Nasal cavity respiratory epithelium epithelial cell of viscerocranial mucosa (primary cell): ENCODE data around the gene PIGA. TPM values are rescaled to one million over a fixed set of nuclear protein-coding genes. Genes with fewer than 3 reads are reported as not detected.

Experiments
- total RNA-seq: library from RNA; depleted of rRNA; stranded (reverse); fragments of >200 nt; gene quantifications from 2 replicates; pipeline ENCODE4 v1.2.3, GENCODE V29; 2014

The PIGA gene, protein sequence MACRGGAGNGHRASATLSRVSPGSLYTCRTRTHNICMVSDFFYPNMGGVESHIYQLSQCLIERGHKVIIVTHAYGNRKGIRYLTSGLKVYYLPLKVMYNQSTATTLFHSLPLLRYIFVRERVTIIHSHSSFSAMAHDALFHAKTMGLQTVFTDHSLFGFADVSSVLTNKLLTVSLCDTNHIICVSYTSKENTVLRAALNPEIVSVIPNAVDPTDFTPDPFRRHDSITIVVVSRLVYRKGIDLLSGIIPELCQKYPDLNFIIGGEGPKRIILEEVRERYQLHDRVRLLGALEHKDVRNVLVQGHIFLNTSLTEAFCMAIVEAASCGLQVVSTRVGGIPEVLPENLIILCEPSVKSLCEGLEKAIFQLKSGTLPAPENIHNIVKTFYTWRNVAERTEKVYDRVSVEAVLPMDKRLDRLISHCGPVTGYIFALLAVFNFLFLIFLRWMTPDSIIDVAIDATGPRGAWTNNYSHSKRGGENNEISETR
- 40.2 and 72.5 TPM in 2 replicates for total RNA-seq

DNA sequence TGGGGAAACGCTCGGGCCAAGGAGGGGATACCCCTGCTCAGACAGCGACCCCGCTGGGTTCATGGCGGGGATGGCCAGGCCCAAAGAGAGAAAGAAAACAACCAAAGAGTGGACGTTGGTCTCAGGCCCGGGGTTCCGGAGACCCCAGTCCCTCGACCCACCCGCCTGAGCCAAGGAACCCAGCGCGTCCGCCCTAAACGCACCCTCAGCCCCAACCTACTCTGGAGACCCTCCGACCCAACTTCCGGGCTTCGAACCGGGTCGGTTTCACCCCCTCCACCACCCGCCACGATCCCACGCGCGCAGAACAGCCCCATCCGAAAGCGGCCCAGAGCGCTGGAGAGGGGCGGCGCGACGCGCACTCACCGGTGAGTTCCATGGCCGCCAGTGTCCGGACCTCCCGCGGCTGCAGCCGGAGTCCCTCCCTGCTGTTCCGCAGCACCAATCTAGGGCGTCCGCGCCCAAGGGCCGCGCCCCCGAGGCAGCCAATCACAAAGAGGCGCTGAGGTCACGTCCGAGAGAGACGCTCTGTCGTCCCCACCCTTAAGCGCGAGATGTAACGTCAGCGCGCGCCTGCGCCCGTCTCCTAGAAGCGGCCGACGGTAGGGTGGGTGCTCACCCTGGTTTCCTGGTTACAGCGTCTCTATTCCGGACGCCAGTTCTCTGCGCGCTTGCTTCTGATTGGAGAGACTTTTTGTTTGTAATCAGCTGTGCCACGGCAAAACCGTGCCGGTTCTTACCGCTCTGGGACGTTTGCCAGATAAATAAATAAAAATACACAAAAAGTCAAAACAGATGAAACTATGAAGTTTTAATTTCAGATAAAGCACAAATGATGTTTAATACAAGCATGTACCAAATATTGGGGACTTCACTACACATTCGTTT lies at the start of gene PIGA:
PIGA (minus strand) TSS at position 389 of the 888 bp plus-strand sequence. CDS start 3,593 bp downstream, outside the sequence.

DNA sequence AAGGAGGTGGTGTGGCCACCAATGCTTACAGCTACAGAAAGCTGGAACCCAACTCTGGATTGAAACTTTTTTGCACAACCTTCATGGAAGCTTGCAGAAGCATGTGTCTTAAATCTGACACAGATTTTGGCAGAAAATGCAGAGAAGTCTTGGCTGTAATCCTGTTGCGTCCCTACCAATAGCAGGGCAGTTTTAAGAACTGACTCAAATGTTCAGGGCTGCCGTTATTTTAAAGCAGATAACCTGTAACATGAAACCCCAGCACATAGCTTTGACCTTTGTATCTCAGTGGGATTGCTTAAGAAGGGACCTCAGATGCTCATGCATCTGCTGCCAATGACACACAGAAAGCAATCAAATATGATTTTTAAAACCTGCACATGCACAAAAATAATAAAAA lies 49.0 kb upstream of the PIGA start, which contains the start of gene VEGFD:
VEGFD (minus strand) TSS at position 110 of the 400 bp plus-strand sequence. CDS start 467 bp downstream, outside the sequence.

DNA sequence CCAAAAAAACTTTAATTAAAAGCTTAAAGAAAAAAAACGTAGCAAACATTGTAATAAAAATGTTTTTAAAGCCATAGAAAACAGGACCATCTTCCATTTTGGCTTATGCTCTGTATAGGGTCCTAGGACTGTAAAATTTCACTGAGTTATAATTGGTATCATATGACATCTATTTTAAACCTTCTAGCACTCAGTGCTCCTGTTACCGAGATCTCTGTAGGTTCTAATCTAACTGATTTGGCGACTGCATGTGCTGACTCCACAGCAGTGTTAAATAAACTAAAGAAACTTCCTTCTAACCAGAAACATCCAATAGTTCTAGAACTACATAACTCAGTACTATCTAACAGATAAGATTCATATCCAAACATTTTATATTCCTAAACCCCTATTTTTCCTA lies 19.8 kb downstream of the PIGA start, which contains the start of gene ASB11:
ASB11 (minus strand) TSS at position 132 of the 400 bp plus-strand sequence; CDS start at position 97, 35 bp downstream.

DNA sequence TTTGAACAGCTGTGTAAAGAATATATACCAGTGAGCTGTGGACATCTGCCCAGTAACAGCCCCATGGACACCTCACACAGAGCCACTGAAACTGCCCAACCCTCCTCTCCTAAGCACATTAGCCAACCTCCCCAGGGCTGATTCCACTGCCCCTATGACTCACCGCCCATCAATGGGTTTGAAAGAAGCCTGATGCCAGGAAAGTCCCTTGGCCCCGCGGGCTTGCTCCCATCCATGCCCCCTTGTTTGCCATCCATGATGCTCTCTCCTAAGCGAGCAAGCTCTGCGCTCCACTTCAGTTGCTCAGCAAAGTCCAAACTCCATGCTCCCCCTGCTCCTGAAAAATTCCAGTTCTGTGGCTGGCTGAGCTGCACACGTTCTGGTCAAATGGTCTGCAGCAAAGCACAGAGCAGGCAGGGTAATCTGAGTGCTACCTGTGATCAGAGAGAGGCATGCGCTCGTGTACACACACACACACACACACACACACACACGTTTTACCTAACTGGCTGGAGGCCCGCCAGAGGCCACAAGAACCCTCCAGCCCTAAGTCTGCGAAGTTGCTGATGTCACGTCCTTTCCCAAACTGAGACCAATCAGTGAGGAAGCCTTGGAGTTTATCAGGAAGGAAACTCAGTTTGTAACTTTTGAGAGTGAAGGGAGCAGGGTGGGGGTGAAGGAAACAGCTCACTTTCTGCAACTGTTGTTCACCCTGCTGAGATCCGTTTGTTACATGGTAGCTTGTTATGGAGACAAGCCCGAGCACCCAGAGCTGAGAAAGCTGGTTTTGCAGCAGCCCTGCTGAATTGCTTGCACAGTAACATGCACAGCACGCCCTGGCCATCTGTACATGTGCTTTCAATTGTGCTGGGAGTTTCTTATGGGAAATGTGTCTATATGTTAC lies 65.5 kb downstream of the PIGA start, which contains the start of gene ASB9:
ASB9 (minus strand) TSS at position 466 of the 904 bp plus-strand sequence; CDS start at position 257, 209 bp downstream.

Other genes with a start within 250 kb of the PIGA start
- 0.43 TPM in 1 of 2 replicates, not detected in the other for gene ASB9, start 65.4 kb downstream of the PIGA start, total RNA-seq
- not detected in 2 replicates for gene ASB11, start 19.9 kb downstream of the PIGA start, total RNA-seq
- 0.21 TPM in 1 of 2 replicates, not detected in the other for gene VEGFD, start 48.9 kb upstream of the PIGA start, total RNA-seq
- gene PIR, start 157.8 kb upstream of the PIGA start, total RNA-seq, result 22.9 and 23.6 TPM in 2 replicates
- gene BMX, start 165.3 kb upstream of the PIGA start, total RNA-seq, result not detected in 2 replicates